GM12801 (cell line): ENCODE data around the gene TBXAS1.

Source experiments
- TF ChIP-seq, protein P1 (sequence below): IDR thresholded peaks from one replicate; pipeline ENCODE4 v1.5.1; 2011; ENCODE audit warnings: control low read depth; ENCODE audit not compliant: insufficient read length; ENCODE audit errors: extremely low read depth

Gene TBXAS1

DNA sequence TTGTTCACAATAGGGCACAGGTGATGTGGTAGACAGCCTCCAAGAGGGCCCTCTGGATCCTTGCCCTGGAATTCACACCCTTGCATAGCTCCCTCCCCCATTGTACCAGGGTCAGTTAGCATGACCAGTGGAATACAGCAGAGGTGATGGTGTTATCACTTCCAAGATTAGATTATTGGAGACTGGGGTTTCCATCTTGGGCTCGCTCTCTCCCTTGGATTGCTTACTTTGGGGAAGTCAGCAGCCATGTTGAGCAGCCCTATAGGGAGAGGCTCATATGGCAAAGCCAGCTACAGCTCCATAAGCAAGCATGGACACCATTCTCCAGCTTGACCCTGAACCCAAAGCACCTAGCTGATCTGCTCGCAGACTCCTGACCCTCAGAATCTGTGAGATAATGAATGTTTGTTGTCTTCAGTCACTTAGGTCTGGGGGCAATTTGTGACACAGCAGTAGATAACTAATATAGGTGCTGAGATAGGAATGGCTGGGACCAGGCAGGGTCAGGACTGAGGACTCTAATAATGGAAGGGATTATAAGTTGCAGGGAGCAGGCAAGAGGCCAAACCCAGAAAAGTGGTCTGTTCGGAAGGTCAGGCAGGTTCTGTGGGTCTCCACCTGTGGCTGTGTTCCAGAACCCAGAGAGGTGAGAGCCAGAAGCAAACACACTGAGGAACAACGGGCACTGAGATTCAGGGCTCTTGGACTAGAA is 22.9 kb downstream of the TBXAS1 start:
- TF ChIP-seq, protein P1, sequence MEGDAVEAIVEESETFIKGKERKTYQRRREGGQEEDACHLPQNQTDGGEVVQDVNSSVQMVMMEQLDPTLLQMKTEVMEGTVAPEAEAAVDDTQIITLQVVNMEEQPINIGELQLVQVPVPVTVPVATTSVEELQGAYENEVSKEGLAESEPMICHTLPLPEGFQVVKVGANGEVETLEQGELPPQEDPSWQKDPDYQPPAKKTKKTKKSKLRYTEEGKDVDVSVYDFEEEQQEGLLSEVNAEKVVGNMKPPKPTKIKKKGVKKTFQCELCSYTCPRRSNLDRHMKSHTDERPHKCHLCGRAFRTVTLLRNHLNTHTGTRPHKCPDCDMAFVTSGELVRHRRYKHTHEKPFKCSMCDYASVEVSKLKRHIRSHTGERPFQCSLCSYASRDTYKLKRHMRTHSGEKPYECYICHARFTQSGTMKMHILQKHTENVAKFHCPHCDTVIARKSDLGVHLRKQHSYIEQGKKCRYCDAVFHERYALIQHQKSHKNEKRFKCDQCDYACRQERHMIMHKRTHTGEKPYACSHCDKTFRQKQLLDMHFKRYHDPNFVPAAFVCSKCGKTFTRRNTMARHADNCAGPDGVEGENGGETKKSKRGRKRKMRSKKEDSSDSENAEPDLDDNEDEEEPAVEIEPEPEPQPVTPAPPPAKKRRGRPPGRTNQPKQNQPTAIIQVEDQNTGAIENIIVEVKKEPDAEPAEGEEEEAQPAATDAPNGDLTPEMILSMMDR, result no peak

DNA sequence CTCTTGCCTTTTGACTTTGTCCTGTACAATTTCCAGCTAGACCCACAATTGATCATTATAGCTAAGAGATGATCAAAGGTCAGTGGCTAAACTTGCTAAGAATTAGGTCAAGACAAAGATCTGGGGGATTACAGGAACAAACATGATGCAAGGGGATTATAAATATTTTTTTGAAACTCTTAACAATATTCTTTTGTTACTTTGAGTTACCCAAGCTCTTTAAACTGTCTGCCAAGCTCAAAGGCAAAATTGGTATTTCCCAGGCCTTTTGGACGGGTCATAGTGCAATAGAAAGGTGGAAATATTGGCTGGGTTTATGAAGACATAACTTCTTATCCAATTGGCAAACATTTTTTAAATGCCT is 23.4 kb downstream of the TBXAS1 start:
- TF ChIP-seq, protein P1, result no peak

DNA sequence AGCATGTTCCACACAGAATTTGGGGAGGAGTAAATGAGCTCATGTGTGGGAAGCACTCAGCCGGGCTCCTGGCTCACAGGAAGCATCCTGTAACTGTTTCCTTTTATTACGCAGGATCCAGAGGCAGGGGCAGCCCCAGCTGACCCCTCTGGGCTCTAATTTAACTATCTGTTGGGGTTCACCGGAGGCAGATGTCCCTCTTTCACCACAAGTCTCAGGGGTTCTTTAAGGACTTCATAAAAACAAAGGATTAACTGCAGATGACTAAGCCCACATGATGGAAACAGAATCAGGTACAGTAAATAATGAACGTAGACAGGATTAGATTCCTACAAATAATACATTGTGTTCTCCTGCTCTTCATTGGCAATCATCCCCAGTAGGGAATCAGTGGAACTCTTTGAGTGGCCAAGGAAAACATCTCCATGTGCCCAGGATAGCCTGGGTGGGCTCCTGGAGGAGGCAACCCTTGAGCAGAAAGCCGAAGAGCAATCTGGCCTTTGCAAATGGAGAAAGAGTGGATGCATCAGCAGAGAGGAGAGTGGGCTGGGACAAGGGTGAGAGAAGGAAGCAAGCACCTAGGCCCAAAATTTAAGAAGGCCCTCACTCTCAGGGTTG is 24.6 kb downstream of the TBXAS1 start:
- TF ChIP-seq, protein P1, result no peak

DNA sequence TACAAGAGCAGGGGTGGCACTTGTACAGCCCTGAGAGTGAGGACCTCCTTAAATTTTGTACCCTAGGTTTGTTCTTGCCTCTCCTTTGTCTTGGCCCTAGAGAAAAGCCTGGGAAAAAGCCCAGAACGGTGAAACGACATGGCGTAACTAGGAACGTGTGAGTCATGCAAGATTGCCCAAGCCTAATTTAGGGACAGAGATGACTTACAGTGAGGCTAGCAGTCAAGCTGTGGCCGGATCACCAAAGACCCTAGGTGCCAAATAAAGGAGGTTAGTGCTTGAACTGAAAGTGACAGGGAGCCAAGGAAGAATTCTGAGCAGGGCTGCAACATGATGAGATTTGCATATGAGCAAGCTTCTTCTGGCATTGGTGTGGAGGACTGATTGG is 25.1 kb downstream of the TBXAS1 start:
- TF ChIP-seq, protein P1, result no peak

DNA sequence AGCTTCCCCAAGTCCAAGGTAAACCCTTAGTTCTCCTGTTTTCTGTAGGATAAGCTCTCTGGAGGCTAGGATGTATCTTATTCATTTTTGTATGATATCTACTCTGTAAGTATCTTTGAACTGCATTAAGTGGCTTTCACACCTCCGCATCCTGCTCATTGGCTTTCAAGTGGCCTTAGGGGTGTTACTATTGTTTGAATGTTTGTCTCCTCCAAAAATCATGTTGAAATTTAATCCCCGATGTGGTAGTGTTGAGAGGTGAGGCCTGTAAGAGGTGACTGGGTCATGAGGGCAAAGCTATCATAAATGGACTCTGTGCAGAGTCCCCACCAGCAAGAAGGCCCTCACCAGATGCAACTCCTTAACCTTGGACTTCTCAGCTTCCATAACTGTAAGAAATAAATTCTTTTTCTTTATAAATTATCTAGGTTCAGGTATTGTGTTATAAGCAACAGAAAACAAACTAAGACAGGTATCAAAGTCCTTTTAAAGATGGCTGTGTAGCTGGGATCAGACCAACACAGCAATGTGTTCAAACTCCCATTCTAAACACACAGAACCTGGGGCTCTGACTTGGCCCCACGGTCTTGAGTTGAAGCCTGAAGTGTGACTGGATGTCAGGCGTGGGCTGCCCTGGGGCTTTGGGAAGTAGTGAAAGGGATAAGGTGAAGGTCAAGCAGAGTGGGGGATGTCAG is 25.9 kb downstream of the TBXAS1 start:
- TF ChIP-seq, protein P1, result no peak

DNA sequence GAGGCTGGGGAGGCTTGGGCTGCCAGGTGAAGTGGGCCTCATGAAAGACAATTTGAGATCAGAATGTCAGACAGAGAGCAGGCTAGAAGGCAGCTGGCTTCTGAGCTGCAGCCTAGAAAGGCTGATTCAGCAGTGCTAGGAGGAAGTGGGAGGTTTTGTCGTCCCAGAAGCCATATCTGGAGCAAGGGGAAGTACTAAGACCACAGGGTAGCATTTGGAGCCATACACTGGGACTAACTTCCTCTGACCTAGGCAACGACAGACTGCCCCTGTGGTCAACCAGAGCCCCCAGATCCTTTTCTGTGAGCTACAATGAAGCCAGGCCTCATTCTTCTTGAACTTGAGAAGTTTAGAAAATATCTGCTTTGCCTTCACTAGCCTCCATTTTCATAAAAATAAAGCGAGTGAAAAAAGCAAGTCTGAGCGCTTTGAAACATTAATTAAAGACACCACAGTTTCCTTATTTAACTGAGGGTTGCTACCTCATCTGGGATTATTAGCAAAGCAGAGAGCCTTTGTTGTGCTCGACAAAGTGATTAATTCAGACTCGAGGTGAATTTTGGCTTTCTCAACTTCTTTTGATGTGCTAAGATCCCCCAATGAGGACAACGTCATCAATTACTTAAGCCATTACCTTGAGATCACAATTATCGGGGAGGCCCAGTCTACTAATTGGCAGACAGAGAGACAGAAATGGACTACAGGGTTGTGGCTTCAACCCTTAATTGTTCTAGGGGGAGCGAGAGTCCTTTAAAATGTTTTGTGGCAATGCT is 26.6 kb downstream of the TBXAS1 start:
- TF ChIP-seq, protein P1, result no peak

DNA sequence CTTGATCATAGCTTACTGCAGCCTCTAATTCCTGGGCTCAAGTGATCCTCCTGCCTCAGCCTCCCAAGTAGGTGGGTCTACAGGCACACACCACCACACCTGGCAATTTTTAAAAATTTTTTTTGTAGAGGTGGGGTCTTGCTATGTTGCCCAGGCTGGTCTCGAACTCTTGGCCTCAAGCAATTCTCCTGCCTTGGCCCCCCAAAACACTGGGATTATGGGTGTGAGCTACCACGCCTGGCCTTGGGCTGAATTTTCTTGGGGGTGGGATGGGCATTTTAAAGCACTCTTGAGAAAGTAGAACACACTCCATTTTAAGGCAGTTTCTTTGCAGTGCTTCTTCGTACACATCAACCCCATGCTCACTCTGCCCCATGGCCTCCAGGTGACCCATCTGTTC is 28.7 kb downstream of the TBXAS1 start:
- TF ChIP-seq, protein P1, result no peak
